ENCODE measurements around the gene RBM34.

Gene RBM34

DNA sequence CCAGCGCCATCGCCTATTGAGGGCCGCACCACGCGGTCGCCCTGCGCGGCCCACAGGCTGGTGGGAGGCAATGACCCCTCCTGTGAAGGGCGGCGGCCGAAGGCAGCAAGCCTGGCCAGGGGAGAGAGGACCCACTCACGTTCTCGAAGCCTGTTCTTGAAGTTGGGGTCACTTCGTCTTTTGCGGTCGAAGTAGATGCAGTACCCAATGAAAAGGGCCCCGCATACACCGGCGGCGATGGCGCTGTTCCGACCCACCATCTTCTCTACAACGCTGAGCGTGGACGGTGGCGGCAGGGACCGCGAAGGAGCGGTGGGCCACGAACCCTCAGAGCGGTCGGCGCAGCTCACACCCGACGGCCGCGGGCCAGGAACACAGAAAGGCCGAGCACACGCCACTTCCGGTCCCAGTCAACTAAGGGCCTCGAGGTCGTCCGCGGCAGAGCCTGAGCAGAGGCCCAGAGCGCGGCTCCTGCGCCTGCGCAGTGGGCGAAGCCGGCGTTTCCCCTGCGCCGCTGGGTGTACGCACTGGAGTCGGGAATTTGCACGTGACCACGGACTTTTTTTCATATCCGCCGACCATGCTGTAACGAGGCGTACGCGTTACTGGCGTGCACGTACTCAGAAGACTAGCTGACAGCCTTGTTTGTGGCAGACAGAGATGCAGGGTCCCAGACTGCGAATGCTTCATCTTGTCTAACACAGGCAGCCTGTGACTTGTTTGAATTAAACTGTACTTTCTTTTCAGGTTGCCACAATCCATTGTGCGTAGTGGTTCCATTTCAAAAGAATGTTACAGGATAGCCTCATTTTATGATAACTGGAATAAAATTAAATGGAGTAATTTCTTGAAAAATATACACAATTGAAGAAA lies 32.4 kb downstream of the RBM34 start, which contains the start of gene TOMM20:
Gene TOMM20, minus strand, starts transcription at position 382 of the 873 bp plus-strand sequence. Its CDS starts 122 bp downstream, at position 260.
- no peaks in the 10 kb centered on the region for H3K27me3 ChIP-seq (replicated peaks)
- TF ChIP-seq, protein P1, sequence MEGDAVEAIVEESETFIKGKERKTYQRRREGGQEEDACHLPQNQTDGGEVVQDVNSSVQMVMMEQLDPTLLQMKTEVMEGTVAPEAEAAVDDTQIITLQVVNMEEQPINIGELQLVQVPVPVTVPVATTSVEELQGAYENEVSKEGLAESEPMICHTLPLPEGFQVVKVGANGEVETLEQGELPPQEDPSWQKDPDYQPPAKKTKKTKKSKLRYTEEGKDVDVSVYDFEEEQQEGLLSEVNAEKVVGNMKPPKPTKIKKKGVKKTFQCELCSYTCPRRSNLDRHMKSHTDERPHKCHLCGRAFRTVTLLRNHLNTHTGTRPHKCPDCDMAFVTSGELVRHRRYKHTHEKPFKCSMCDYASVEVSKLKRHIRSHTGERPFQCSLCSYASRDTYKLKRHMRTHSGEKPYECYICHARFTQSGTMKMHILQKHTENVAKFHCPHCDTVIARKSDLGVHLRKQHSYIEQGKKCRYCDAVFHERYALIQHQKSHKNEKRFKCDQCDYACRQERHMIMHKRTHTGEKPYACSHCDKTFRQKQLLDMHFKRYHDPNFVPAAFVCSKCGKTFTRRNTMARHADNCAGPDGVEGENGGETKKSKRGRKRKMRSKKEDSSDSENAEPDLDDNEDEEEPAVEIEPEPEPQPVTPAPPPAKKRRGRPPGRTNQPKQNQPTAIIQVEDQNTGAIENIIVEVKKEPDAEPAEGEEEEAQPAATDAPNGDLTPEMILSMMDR (IDR thresholded peaks at IDR 0.05; ENCODE audit: low read depth, low read length, missing control alignments): peak; percentile 19
- H3K4me3 ChIP-seq (ENCODE audit: low read depth, low read length): peak within 1 kb of the TSS; percentile 98
- peaks cover 38% of the 10 kb centered on the region for H3K36me3 ChIP-seq (replicated peaks)
- in situ Hi-C loops (cut with HindIII; ENCODE audit: low pct_ligation_motif_present, low sequenced_read_pairs): no loop called here
- peak; percentile 97 for DNase-seq
- peak within 1 kb of the TSS; percentile 94 for H3K27ac ChIP-seq

DNA sequence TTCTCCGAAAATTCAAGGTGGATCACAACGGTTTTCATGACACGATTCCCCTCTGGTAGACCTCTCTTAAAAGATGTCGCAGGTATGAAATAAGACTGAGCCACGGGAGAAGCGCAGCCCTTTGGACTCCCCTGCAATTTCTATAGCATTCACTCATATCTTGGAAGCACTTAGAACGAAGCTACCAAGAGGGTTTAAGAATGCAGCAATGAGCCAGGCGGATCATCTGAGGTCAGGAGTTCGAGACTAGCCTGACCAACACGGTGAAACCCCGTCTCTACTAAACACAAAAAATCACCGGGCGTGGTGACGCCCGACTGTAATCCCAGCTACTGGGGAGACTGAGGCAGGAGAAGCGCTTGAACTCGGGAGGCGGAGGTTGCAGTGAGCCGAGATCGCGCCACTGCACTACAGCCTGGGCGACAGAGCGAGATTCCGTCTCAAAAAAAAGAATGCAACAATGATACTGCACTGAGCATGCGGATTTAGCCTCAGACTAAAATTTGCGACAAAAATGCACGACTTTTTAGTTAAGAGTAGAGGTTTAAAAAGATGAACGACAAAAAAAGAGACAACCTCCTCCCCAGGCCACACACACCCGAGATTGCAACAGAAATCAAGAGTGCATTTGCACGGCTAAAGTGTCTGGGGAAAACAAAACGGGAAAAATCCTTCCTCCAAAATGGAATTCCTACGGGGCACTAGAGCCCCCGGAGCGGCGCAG lies 33.2 kb downstream of the RBM34 start:
- TF ChIP-seq, protein P1 (IDR thresholded peaks at IDR 0.05; ENCODE audit: low read depth, low read length, missing control alignments): no peak
- H3K36me3 ChIP-seq (replicated peaks): peaks cover 39% of the 10 kb centered on the region
- H3K27me3 ChIP-seq (replicated peaks): no peaks in the 10 kb centered on the region
- peak overlapping the region; percentile 98 for H3K4me3 ChIP-seq (ENCODE audit: low read depth, low read length)
- peak overlapping the region; percentile 94 for H3K27ac ChIP-seq
- in situ Hi-C loops (cut with HindIII; ENCODE audit: low pct_ligation_motif_present, low sequenced_read_pairs): no loop called here
- no peak for DNase-seq

DNA sequence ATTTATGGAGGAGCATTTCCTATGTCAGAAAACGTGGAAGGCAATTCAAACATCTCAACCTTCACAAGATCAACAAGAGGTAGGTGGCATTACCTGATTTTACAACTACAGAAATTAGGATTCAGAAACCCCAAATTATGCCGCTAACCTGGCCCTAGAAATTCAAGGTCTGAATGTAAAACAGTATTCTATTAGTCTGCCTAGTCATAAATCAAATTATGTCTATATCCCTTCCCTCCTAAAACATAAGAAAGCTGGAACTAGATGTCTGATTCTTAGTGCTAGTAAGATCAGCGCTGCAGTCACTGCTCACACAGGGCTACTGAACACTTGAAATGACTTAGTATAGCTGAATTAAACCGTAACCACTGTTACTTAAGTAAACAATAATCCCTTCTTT lies 33.8 kb downstream of the RBM34 start:
- H3K27ac ChIP-seq: peak overlapping the region; percentile 94
- H3K27me3 ChIP-seq (replicated peaks): no peaks in the 10 kb centered on the region
- in situ Hi-C loops (cut with HindIII; ENCODE audit: low pct_ligation_motif_present, low sequenced_read_pairs): no loop called here
- no peak for DNase-seq
- H3K4me3 ChIP-seq (ENCODE audit: low read depth, low read length): peak overlapping the region; percentile 98
- H3K36me3 ChIP-seq (replicated peaks): peaks cover 32% of the 10 kb centered on the region
- TF ChIP-seq, protein P1 (IDR thresholded peaks at IDR 0.05; ENCODE audit: low read depth, low read length, missing control alignments): no peak

DNA sequence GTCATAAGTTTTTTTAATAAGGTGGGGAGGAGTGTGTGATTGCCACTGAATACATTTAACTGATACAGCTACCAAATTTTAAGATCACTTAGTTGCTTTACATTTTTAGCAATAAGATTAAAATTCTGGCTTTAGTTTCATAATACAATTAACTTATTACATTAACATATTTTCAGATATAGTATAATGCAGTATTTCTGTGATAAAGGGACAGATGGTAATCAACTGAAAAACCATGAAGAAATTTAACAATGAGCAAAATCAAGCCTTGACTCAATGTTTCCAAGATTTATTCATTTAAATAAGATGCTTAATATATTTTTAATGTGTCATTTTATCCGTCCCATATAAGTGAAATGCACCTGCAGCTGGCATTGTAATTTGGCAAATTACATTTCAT lies 36.4 kb downstream of the RBM34 start:
- DNase-seq: no peak
- no peaks in the 10 kb centered on the region for H3K27me3 ChIP-seq (replicated peaks)
- TF ChIP-seq, protein P1 (IDR thresholded peaks at IDR 0.05; ENCODE audit: low read depth, low read length, missing control alignments): no peak
- in situ Hi-C loops (cut with HindIII; ENCODE audit: low pct_ligation_motif_present, low sequenced_read_pairs): no loop called here
- peaks cover 31% of the 10 kb centered on the region for H3K36me3 ChIP-seq (replicated peaks)
- no peak overlapping the region for H3K27ac ChIP-seq
- no peak overlapping the region for H3K4me3 ChIP-seq (ENCODE audit: low read depth, low read length)

DNA sequence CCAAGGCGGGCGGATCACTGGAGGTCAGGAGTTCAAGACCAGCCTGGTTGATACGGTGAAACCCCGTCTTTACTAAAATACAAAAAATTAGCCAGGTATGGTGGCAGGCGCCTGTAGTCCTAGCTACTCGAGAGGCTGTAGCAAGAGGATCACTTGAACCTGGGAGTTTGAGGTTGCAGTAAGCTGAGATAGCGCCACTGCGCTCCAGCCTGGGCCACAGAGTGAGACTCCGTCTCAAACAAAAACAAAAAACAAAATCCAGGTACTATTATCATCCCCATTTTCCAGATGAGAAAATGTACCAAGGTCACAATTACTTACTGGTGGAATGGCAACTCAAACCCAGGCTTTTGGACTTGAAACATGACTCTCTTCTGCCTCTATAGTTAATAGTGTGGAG lies 36.9 kb downstream of the RBM34 start:
- in situ Hi-C loops (cut with HindIII; ENCODE audit: low pct_ligation_motif_present, low sequenced_read_pairs): no loop called here
- no peak for DNase-seq
- H3K27ac ChIP-seq: no peak overlapping the region
- H3K4me3 ChIP-seq (ENCODE audit: low read depth, low read length): no peak overlapping the region
- H3K36me3 ChIP-seq (replicated peaks): peaks cover 36% of the 10 kb centered on the region
- TF ChIP-seq, protein P1 (IDR thresholded peaks at IDR 0.05; ENCODE audit: low read depth, low read length, missing control alignments): no peak
- H3K27me3 ChIP-seq (replicated peaks): no peaks in the 10 kb centered on the region
